ENCODE measurements around the gene PPP1R14C. TPM values are rescaled to one million over a fixed set of nuclear protein-coding genes. Genes with fewer than 3 reads are reported as not detected.

Gene PPP1R14C
- total RNA-seq, 1 donor from 2014 or later: 0.26 TPM

- Mint-ChIP-seq H3K36me3 (no peaks in the 10 kb centered on the region), H3K9me3 (peaks cover 2% of the 10 kb centered on the region), H3K4me3 (no peak overlapping the region), H3K27ac (no peak overlapping the region), H3K4me1 (peaks cover 6% of the 10 kb centered on the region), H3K27me3 (ENCODE audit: insufficient read depth, low read depth) (peaks cover 2% of the 10 kb centered on the region)
- Histone ChIP-seq H3K27me3 (no peaks in the 10 kb centered on the region), H3K9ac (no peak overlapping the region), H3K27ac (no peak overlapping the region), H3K4me2 (no peak overlapping the region), H3K4me1 (peaks cover 7% of the 10 kb centered on the region), H3K4me3 (no peak overlapping the region), H3K9me3 (ENCODE audit: low read depth) (no peaks in the 10 kb centered on the region), H3F3A (ENCODE audit: low read depth) (no peaks in the 10 kb centered on the region), H3K79me2 (ENCODE audit: low read depth) (no peaks in the 10 kb centered on the region), H4K20me1 (ENCODE audit: low read depth) (no peaks in the 10 kb centered on the region), H2AFZ (replicated peaks) (no peak overlapping the region), H3K36me3 (no peaks in the 10 kb centered on the region)
- no peak for DNase-seq (ENCODE audit: low spot score)
- TF ChIP-seq EZH2 (IDR thresholded peaks at IDR 0.05) (no peak), CTCF (IDR thresholded peaks at IDR 0.05) (no peak), EZH2phosphoT487 (IDR thresholded peaks at IDR 0.05) (no peak)
Observed at GRCh38 chr6:150195996-150196417, 53.2 kb downstream of the PPP1R14C start.

DNA sequence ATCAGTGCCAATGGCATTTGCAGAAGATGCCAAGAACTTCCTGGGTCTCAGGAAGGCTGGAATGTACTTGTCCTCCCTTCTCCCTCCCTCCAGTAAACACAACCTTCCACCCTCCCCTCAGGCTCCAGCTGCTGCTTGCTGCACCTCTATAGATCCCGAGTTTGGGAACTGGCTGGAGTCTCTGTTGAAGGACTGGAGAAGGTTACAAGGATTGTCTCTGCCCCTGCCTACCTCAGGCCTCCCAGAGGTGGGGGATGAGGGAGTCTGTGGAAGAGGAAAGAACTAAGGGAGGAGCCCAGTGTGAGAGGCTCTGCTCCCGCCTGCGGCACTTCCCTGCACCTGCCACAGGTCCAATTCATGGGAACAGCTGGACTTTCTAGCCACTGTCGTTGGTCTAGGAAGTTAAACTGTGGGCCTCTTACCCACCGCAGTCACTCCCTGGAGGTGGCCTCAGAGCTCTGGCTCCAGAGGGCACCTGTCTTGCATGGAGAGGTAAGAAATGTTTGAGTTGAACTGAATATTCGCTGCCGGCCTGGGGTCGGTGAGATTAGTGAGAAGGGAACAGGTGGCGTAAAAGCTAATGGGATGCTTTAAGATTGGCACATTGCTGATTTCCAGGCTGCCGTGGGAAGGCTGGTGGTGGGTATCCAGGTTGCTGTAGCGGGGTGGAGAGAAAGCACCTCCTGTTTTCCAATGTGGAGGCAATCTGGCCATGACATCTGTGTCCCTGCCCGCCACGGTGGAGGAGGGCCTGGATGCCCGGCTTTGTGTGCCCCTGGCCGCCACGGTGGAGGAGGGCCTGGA lies 54.3 kb downstream of the PPP1R14C start:
- Mint-ChIP-seq H3K4me1 (peaks cover 10% of the 10 kb centered on the region), H3K4me3 (no peak overlapping the region), H3K36me3 (no peaks in the 10 kb centered on the region), H3K27ac (peak overlapping the region; percentile 39), H3K9me3 (peaks cover under 1% of the 10 kb centered on the region), H3K27me3 (ENCODE audit: insufficient read depth, low read depth) (no peaks in the 10 kb centered on the region)
- no peaks in the 10 kb centered on the region for H4K20me1 ChIP-seq (ENCODE audit: low read depth)
- DNase-seq (ENCODE audit: low spot score): no peak
- H3K4me1 ChIP-seq: peaks cover 7% of the 10 kb centered on the region
- TF ChIP-seq EZH2phosphoT487 (IDR thresholded peaks at IDR 0.05): no peak
- no peaks in the 10 kb centered on the region for H3K9me3 ChIP-seq (ENCODE audit: low read depth)
- H3K36me3 ChIP-seq: no peaks in the 10 kb centered on the region
- peak overlapping the region; percentile 2 for H2AFZ ChIP-seq (replicated peaks)
- H3K79me2 ChIP-seq (ENCODE audit: low read depth): no peaks in the 10 kb centered on the region
- H3K4me2 ChIP-seq: no peak overlapping the region
- H3F3A ChIP-seq (ENCODE audit: low read depth): no peaks in the 10 kb centered on the region
- no peak overlapping the region for H3K27ac ChIP-seq
- H3K4me3 ChIP-seq: no peak overlapping the region
- no peaks in the 10 kb centered on the region for H3K27me3 ChIP-seq
- no peak overlapping the region for H3K9ac ChIP-seq

- no peaks in the 10 kb centered on the region for H3K27me3 ChIP-seq
- no peaks in the 10 kb centered on the region for H3K36me3 ChIP-seq
- H3K4me3 ChIP-seq: no peak overlapping the region
- Mint-ChIP-seq H3K4me3 (no peak overlapping the region), H3K9me3 (no peaks in the 10 kb centered on the region), H3K36me3 (no peaks in the 10 kb centered on the region), H3K4me1 (peaks cover 10% of the 10 kb centered on the region), H3K27ac (peak overlapping the region; percentile 59), H3K27me3 (ENCODE audit: insufficient read depth, low read depth) (no peaks in the 10 kb centered on the region)
- TF ChIP-seq EZH2phosphoT487 (IDR thresholded peaks at IDR 0.05): no peak
- no peaks in the 10 kb centered on the region for H3F3A ChIP-seq (ENCODE audit: low read depth)
- no peak overlapping the region for H3K27ac ChIP-seq
- no peaks in the 10 kb centered on the region for H3K9me3 ChIP-seq (ENCODE audit: low read depth)
- no peak overlapping the region for H3K4me2 ChIP-seq
- DNase-seq (ENCODE audit: low spot score): no peak
- no peak overlapping the region for H3K9ac ChIP-seq
- H3K79me2 ChIP-seq (ENCODE audit: low read depth): no peaks in the 10 kb centered on the region
- no peak overlapping the region for H2AFZ ChIP-seq (replicated peaks)
- H4K20me1 ChIP-seq (ENCODE audit: low read depth): no peaks in the 10 kb centered on the region
- peaks cover 7% of the 10 kb centered on the region for H3K4me1 ChIP-seq
Observed at GRCh38 chr6:150198532-150198931, 55.7 kb downstream of the PPP1R14C start.

DNA sequence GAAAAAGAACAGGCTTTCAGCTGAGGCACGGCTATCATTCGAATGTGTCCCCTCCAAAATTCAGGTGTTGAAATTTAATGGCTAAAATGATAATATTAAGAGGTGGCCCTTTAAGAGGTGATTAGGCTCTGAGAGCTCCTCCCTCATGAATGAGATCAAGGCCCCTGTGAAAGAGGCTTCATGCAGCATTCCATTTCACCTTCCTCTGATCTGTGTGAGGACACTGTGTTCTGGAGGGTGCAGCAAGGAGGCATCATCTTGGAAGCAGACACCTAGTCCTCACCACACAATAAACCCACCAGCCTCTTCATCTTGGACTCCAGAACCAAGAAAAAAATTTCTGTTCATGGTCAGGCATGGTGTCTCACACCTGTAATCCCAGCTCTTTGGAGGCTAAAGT lies 56.4 kb downstream of the PPP1R14C start:
- Histone ChIP-seq H2AFZ (replicated peaks) (no peak overlapping the region), H3K9ac (no peak overlapping the region), H3K4me3 (no peak overlapping the region), H3K27me3 (no peaks in the 10 kb centered on the region), H3F3A (ENCODE audit: low read depth) (no peaks in the 10 kb centered on the region), H3K36me3 (no peaks in the 10 kb centered on the region), H4K20me1 (ENCODE audit: low read depth) (no peaks in the 10 kb centered on the region), H3K4me2 (no peak overlapping the region), H3K4me1 (peaks cover 7% of the 10 kb centered on the region), H3K79me2 (ENCODE audit: low read depth) (no peaks in the 10 kb centered on the region), H3K9me3 (ENCODE audit: low read depth) (no peaks in the 10 kb centered on the region), H3K27ac (no peak overlapping the region)
- Mint-ChIP-seq H3K27ac (no peak overlapping the region), H3K4me1 (peaks cover 14% of the 10 kb centered on the region), H3K9me3 (peaks cover 1% of the 10 kb centered on the region), H3K4me3 (no peak overlapping the region), H3K27me3 (ENCODE audit: insufficient read depth, low read depth) (no peaks in the 10 kb centered on the region), H3K36me3 (no peaks in the 10 kb centered on the region)
- TF ChIP-seq EZH2phosphoT487 (IDR thresholded peaks at IDR 0.05) (no peak), EZH2 (IDR thresholded peaks at IDR 0.05) (no peak), CTCF (IDR thresholded peaks at IDR 0.05) (no peak)
- DNase-seq (ENCODE audit: low spot score): no peak

All from neural progenitor cell (in vitro differentiated cells).